GM12872 (cell line): ENCODE data around the gene HTRA3.

Source experiments
- TF ChIP-seq, protein P1 (sequence below): IDR thresholded peaks from 3 replicates; pipeline ENCODE4 v1.5.1; 2011; ENCODE audit warnings: low read depth, mild to moderate bottlenecking, low read length, moderate library complexity; ENCODE audit not compliant: insufficient read depth

Gene HTRA3

DNA sequence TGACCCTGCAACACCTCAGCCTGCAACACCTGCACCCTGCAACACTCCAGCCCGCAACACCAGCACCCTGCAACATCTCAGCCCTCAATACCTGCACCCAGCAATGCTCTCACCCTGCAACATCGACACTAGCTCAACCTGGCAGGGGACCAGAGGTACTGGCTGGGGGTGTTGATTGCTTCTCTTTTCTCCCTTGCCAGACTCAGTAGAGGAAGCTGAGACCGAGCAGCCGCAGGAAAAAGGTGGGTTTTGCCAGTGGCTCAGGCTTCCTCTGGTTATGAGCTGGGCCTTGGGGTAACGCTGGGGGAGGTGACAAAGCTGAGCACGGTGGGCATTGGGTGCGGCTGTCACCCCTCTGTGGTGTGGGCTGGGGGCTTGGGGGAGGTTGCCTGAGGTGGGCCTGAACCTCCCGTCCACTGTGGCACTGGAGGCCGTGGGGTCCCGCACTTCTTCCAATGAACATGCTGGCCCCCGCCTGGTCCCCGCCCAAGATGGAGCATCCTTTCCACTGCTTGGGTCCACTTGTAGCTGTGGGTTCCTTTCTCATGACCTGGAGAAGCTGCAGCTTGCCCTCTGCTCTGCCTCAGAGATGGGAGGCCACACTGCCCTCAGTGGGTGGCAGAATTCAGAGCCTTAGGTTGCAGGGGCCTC, 44.5 kb upstream of the HTRA3 start:
- TF ChIP-seq, protein P1, sequence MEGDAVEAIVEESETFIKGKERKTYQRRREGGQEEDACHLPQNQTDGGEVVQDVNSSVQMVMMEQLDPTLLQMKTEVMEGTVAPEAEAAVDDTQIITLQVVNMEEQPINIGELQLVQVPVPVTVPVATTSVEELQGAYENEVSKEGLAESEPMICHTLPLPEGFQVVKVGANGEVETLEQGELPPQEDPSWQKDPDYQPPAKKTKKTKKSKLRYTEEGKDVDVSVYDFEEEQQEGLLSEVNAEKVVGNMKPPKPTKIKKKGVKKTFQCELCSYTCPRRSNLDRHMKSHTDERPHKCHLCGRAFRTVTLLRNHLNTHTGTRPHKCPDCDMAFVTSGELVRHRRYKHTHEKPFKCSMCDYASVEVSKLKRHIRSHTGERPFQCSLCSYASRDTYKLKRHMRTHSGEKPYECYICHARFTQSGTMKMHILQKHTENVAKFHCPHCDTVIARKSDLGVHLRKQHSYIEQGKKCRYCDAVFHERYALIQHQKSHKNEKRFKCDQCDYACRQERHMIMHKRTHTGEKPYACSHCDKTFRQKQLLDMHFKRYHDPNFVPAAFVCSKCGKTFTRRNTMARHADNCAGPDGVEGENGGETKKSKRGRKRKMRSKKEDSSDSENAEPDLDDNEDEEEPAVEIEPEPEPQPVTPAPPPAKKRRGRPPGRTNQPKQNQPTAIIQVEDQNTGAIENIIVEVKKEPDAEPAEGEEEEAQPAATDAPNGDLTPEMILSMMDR, result no peak

DNA sequence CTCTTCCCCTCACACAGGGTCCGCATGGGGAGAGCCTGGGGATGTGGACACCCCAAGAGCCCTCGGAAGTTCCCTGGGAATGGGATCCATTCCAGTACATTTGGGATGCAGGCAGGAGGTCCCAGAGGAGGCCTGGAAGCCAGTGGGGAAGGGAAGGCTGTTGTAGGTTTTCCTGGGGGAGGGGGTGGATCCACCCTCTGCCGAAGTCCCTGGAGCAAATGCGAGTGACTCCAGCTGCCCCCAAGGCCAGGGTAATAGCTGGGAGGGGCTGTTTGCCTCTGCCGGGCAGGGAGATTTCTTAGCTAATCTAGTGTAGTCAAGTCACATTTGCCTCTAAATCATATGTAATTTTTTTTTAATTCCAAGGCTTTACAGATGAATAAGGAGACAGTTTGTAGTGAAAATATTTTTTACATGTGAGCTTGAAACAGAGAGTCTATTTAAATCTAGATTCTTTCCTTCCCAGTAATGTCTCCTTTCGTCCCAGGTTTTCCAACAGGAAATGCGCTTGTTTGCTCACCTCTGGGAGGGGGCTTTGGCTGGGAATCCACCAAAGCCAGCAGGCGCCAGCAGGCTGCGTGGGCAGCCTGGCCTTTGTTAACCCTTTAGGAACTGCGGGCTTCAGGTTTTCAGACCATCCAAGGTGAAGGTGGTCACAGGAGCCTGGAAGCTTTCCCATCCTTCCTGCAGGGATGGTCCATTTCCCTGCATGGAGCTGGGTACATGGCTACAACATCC, 43.7 kb upstream of the HTRA3 start:
- TF ChIP-seq, protein P1, result no peak

- TF ChIP-seq, protein P1, result no peak
Measured at GRCh38 chr4:8227201-8227770, 42.3 kb upstream of the HTRA3 start.

DNA sequence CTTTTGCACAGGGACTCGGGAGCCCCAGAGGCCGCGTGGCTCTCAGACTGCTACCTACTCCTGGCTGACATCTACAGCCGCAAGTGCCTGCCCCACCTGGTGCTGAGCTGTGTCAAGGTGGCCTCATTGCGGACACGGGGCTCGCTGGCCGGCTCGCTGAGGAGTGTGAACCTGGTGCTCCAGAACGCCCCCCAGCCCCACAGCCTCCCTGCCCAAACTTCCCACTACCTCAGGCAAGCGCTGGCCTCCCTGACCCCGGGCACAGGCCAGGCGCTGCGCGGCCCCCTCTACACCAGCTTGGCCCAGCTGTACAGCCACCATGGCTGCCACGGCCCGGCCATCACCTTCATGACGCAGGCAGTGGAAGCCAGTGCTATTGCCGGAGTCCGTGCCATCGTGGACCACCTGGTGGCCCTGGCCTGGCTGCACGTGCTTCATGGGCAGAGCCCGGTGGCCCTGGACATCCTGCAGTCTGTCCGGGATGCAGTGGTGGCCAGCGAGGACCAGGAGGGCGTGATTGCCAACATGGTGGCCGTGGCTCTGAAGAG, 41.7 kb upstream of the HTRA3 start:
- TF ChIP-seq, protein P1, result no peak

GRCh38 chr4:8228319-8229250, 41.0 kb upstream of the HTRA3 start:
- TF ChIP-seq, protein P1, result no peak

GRCh38 chr4:8229331-8229975, 40.1 kb upstream of the HTRA3 start:
- TF ChIP-seq, protein P1, result no peak
